ENCODE data around the gene MRPS18A.

Gene MRPS18A

GRCh38 chr6:43680308-43681200 is 7.0 kb downstream of the MRPS18A start:
- Histone ChIP-seq H3K4me3 (ENCODE audit: low read depth in 1 of 2, low read length in 1 of 2) (no peak overlapping the region), H3K4me1 (ENCODE audit: control insufficient read depth in 1 of 2, insufficient read depth in 1 of 2, low read depth in 1 of 2, low read length in 1 of 2) (no peaks in the 10 kb centered on the region), H3K9me3 (no peaks in the 10 kb centered on the region), H3K36me3 (peaks cover 62% of the 10 kb centered on the region), H3K27ac (no peak overlapping the region), H3K27me3 (no peaks in the 10 kb centered on the region)
- no peak for TF ChIP-seq CTCF (IDR thresholded peaks at IDR 0.05)

- peaks cover 77% of the 10 kb centered on the region for H3K36me3 ChIP-seq
- no peak for TF ChIP-seq CTCF (IDR thresholded peaks at IDR 0.05)
- H3K27ac ChIP-seq, result no peak overlapping the region
- H3K4me3 ChIP-seq (ENCODE audit: low read depth in 1 of 2, low read length in 1 of 2), result no peak overlapping the region
- H3K9me3 ChIP-seq, result no peaks in the 10 kb centered on the region
- no peaks in the 10 kb centered on the region for H3K4me1 ChIP-seq (ENCODE audit: control insufficient read depth in 1 of 2, insufficient read depth in 1 of 2, low read depth in 1 of 2, low read length in 1 of 2)
- no peaks in the 10 kb centered on the region for H3K27me3 ChIP-seq
Measured at GRCh38 chr6:43679057-43679456, 8.5 kb downstream of the MRPS18A start.

GRCh38 chr6:43678341-43678740 is 9.2 kb downstream of the MRPS18A start:
- Histone ChIP-seq H3K9me3 (no peaks in the 10 kb centered on the region), H3K27me3 (no peaks in the 10 kb centered on the region), H3K36me3 (peaks cover 84% of the 10 kb centered on the region), H3K4me3 (ENCODE audit: low read depth in 1 of 2, low read length in 1 of 2) (no peak overlapping the region), H3K4me1 (ENCODE audit: control insufficient read depth in 1 of 2, insufficient read depth in 1 of 2, low read depth in 1 of 2, low read length in 1 of 2) (peaks cover 0 to 1% of the 10 kb centered on the region in 2 experiments), H3K27ac (no peak overlapping the region)
- TF ChIP-seq CTCF (IDR thresholded peaks at IDR 0.05), result no peak

GRCh38 chr6:43677759-43678158 is 9.8 kb downstream of the MRPS18A start:
- Histone ChIP-seq H3K36me3 (peaks cover 90% of the 10 kb centered on the region), H3K4me1 (ENCODE audit: control insufficient read depth in 1 of 2, insufficient read depth in 1 of 2, low read depth in 1 of 2, low read length in 1 of 2) (peaks cover 4 to 6% of the 10 kb centered on the region in 2 experiments), H3K9me3 (no peaks in the 10 kb centered on the region)

GRCh38 chr6:43676962-43677606 is 10.5 kb downstream of the MRPS18A start:
- H3K4me3 ChIP-seq (ENCODE audit: low read depth in 1 of 2, low read length in 1 of 2), result no peak overlapping the region
- TF ChIP-seq CTCF (IDR thresholded peaks at IDR 0.05), result no peak

More at GRCh38 chr6:43677759-43678158, 9.8 kb downstream of the MRPS18A start:
- no peak overlapping the region for H3K4me3 ChIP-seq (ENCODE audit: low read depth in 1 of 2, low read length in 1 of 2)
- no peak for TF ChIP-seq CTCF (IDR thresholded peaks at IDR 0.05)
- H3K27me3 ChIP-seq, result no peaks in the 10 kb centered on the region
- H3K27ac ChIP-seq, result no peak overlapping the region

More at GRCh38 chr6:43676962-43677606, 10.5 kb downstream of the MRPS18A start:
- Histone ChIP-seq H3K4me1 (ENCODE audit: control insufficient read depth in 1 of 2, insufficient read depth in 1 of 2, low read depth in 1 of 2, low read length in 1 of 2) (peaks cover 11 to 12% of the 10 kb centered on the region in 2 experiments), H3K27ac (no peak overlapping the region), H3K36me3 (peaks cover 96% of the 10 kb centered on the region), H3K9me3 (no peaks in the 10 kb centered on the region), H3K27me3 (no peaks in the 10 kb centered on the region)
